Urothelium cell line (cell line): Measurements from ENCODE around the gene STXBP6.
"Not testable (repeated sequence)": the region's sequence is repeated elsewhere in the genome, so short reads cannot be mapped to it uniquely, and the experiment has no call there.

Experiments
- DNase-seq: peaks from one replicate; pipeline ENCODE4 v3.0.0; 2011; ENCODE audit warnings: low spot score, mixed read lengths
- FAIRE-seq: peaks from 2 replicates; lab custom pipeline; 2011; peaks lifted over from hg19 to GRCh38; lab: Jason Lieb, UNC

STXBP6 gene

DNA sequence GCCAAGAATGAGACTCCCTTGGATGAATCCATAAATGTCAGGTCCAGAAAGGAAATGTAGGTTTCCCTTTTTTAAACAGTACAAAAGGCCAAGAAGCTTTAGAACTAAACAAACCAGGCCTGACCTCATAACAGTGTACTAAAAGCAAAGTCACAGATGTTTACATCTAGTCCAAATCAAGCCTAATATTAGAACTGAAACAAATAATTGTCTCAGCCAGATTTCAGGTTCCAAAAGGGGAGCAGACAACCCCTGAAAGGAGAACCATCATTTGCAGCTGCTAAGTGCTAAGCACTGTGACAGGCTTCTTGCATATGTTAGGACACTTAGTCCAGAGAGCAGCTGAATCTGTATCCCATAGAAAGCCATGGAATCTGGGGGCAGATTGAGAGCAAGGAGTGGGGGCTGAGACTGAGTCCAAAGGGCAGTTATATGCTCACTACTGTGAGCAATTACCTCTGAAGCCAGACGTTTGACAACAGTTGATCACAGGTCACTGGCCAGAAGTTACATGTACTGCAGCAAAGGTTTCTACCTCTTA lies 90.1 kb downstream of the STXBP6 start:
- DNase-seq (no peak), FAIRE-seq (no peak)

DNA sequence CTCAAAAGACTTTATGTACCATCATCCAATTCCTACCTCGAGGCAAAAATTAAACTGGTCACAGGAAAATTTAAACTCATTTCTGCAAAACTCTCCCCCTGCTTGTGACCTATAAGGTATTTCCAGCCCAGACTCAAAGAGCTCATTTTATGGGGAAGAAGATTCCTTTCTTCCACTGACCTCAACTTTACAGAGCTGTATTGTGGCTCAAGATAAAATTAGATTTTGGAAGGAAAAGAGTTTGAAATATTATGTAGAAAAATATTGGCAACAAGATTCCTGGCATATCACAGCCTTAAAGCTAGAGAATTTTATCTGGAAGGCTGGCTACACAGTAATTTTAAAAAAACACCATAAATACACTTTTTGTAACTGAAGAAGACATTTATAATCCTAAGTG lies 91.7 kb downstream of the STXBP6 start:
- DNase-seq (no peak), FAIRE-seq (no peak)

DNA sequence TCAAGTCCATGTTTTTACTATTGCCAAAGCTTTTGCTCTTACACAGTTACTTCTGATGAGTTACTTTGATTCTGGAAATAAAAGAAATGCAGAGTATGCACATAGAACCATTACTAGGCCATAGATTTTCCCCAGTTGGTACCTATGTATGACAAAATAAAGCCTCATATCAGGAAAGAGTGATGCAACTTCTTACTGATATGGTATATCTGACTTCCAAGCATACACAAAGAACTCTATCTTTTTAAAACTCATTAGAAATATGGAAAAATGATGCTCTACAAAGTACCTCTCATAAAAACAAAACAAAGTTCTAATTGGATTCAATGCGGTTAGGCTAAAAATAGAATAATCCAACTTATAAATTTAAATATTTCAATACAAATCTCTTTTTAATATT lies 92.1 kb downstream of the STXBP6 start:
- no peak for FAIRE-seq
- no peak for DNase-seq

DNA sequence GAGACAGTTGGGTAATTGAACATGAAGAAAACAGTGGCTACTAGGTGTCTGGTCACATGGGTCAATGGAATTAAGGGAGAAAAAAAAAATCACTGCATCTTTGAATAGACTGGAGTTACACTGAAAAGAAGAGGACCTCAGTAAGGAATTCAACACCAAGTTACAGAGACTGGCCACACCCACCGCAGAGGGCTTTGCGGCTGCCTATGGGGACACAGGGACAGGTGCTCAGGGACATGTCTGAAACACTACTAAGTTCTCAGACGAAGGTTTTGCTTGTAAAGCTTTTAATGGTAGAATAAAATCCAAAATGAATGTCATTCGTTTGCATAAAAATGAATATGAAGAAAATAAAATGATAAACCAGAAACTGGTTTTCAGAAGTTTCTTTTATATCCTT lies 93.8 kb downstream of the STXBP6 start:
- DNase-seq (no peak), FAIRE-seq (no peak)

DNA sequence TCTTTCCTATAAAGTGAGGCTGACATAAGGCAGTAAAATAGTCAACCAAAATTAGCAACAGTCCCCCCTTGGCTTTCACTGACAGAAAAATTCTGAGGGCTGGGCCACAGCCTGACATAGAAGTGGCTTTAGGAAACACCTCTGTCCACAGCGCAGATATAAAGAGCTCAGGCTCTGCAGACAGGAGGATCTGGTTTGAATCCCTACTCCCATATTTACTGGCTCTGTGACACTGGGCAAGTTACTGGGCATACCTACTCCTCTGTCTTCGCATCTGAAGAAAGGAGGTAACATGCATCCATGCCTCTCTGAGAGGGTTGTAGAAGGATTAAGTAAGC lies 95.3 kb downstream of the STXBP6 start:
- FAIRE-seq, result no peak
- no peak for DNase-seq

DNA sequence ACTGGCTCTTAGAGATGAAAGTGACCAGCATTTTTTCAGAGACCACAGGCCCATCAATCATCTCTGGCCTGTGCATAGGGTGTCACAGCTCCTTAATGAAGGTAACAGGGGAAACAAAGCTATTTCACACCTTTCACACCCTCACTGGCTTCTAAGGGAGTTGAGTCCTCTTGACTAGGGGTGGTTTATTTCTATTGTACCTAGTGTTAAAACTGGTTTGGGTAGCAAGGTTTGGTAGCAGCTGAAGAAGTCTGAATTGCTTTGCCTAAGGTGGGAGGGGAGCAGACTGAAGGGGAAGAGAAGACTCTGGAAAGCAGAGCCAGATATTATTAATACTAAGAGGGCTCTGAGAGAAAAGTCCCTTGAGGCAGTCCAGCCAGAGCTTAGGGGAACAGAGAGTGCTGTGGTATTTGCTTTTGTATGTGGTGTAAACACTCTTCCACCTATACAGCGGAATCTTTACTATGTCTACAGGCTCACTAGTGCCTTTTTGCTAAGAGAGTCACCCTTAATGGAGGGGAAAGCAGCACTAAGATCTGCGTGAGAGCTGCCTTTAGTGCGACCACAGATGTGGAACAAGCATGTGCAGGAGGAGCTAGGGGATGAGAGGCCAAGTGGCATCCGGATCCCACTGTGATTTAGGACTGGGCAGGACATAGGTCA lies 95.8 kb downstream of the STXBP6 start:
- FAIRE-seq (no peak), DNase-seq (no peak)

DNA sequence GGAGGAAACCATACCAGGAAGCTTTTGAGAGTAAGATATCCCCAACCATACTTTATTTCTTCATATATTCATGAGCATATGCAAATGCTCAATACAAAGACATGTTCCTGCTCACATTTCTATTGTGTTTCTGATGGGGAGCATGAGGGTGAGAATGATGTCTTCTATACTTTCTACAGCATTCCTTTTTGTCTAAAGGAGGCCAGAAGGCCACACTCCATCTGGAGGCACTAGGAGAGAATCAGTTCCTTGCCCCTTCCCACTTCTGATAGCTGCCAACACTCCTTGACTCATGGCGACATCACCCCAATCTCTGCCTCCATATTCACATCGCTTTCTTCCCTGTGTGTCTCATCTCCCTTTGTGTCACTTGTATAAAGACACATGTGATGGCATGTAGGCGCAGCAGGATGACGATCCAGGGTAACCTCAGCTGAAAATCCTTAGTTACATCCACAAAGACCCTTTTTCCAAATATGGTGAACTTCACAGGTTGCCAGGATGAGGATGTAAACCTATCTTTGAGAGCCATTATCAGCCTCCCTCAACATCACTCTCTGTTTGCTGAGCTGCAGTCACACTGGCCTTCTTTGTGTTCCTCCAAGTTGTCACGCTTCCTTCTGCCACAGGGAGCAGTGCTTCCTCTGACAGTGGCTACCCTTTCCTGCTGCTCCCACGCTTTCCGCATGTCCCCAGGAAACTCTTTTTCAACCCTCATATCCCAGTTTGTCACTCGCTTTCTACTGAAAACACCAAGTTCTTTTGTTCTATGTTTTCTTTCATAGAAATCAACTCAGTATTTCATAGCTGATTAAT lies 96.9 kb downstream of the STXBP6 start:
- no peak for DNase-seq
- no peak for FAIRE-seq

DNA sequence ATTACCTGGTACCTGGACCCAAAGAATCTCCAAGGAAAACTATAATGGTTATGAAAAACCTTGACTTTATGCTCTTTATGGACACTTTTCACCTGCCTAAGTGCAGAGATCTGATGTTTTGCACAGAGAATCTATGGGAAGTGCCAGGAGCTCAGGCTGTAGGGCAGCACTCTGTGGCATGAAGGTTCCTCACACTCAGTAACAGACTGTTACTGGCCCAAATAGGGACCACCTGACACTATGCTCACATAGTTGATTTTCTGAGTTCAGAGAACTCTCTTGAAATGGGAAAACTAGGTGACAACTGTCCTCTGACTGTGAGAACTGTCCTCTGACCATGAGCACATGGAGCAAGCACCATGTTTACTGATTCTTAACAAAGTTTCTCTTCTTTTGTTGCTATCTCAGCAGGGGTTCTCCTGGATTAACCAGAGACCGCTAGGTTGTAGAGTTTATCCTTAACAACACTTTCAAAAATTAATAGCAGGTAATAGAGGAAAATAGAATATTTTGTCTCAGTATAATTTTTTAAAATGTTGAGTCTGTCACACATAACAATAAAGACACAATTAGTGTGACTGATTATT lies 101.6 kb downstream of the STXBP6 start:
- FAIRE-seq, result no peak
- no peak for DNase-seq

DNA sequence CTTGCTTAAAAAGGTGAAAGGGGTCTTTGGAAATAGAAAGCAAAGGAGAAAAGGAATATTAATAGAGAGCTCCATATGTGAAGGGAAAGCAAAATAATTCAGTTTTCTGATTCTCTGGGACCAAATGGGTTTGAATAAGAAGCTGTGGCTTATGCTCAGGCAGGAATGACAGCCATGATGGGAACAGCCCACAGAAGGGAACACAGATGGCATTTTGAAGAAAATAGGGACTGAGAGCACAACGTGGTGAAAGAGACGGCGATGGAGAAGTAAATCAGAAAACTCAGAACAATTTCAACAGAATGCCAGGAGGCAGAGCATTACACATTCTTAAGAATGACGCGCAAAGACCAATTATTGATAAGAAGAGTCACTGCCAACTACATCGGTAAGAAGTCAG lies 102.8 kb downstream of the STXBP6 start:
- FAIRE-seq, result no peak
- DNase-seq, result no peak

DNA sequence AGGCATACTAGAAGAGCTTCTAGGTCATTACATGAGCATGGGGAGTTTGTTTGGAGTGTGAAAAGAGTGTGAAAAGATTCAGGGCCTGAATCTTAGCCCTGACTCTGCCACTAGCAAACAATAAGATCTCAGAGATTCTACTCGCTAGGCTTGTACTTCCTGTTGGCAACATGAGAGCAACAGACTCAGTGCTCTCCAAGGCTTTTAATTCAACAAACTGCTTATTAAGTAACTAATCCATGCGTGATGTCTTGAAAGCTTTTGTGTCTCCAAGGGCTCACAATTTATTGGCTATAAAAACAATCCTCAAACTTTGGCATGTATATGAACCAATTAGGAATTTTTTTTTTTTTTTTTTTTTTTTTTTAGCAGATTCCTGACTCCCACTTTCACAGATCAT lies 105.1 kb downstream of the STXBP6 start:
- FAIRE-seq (no peak), DNase-seq (no peak)

DNA sequence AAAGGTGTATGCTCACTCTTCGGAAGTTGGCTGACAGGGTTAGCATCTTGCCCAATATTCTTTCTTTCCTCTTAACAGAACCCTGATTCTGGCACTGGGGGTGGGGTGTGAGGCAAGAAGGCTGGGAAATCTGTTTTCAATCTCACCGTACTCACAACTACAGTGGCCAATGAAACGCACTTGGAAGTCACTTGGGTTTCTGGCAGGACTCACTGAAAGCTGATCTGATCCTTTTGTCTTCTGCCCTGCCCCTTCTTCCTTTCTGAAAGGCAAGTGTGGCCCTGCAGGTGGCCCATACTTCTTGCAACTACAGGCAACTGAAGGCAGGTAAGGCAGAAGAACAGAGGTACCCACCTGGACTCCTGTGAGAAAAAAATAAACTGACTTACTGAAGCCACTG lies 106.9 kb downstream of the STXBP6 start:
- FAIRE-seq, result no peak

DNA sequence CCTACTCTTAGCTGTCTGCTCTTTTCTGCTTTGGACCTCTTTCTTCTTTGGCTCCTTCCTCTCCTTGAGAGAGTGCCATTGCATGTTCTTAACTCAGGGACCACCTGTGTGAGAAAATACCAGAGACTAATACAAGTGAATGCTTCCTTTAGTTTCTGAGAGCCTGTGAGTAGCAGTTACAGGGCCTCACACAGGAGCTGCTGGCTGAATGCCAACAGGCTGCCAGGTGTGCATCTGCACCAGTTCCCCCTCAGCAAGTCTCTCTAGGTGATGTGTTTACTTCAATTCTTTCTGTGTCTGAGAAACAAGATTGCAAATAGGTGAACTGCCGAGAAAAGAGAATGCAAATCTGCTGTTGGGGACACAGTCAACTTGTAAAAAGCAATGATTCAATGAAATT lies 108.2 kb downstream of the STXBP6 start:
- FAIRE-seq, result no peak

More for the DNA sequence above, 106.9 kb downstream of the STXBP6 start:
- DNase-seq, result no peak

DNA sequence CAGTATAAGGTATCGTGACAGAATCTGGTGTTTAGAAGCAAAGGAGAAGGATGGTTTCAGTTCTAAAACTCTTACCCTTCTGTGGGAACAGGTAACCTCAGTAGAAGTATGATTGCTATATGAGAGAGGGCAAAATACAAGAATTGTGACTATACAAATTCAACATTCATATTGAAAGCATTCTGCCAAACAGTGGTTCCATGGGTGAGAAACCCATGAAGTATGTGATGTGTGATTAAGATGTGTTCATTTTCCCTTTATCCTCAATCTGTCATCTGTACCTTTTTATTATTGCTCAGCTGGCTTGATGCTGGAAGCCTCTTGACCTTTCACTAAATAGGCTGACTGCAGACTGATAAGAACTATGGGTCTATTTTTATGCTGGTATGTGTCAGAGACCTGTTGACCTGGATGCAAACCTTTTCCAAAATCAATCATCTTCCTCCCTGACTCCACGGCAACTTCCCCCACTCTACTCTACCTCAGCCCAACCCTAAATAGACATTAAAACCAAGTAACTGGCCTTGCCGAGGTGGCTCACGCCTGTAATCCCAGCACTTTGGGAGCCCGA lies 109.6 kb downstream of the STXBP6 start:
- DNase-seq (no peak), FAIRE-seq (no peak)

More for the DNA sequence above, 108.2 kb downstream of the STXBP6 start:
- no peak for DNase-seq

DNA sequence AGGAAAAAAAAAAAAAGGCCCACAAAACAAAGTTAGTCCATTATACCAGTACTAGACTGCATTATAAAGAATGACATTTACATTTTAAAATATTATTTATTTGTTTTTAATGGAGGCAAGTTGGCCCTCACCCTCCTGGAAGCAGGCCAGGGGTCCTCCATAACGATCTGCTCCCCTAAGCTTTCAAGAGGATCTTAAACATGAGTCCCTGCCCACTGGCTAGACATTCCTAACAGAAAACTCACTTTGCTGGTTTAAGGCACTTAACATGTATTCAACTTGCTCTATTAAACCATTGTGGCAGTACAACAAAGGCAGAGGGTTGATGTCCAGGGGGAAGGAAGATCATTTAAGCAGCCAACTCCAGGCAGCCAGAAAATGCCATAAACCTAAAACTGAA lies 111.4 kb downstream of the STXBP6 start:
- DNase-seq (no peak), FAIRE-seq (no peak)

DNA sequence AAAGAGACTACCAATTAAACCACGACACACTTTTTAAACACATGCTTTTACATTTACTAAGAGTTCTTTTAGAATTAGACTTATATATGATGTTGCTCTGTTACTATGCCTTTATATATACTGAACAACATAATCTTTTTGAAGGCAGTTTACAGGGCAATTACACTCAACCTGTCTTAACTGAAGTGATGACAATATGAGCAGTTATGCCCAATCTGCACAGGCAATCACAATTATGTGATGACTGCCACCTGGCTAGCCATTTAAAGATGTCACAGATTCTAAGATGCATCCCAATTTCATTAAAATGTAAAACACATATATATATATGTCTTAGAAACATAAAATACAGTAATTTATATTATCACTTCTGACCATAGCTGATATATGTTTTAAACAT lies 112.6 kb downstream of the STXBP6 start:
- DNase-seq, result no peak
- no peak for FAIRE-seq

DNA sequence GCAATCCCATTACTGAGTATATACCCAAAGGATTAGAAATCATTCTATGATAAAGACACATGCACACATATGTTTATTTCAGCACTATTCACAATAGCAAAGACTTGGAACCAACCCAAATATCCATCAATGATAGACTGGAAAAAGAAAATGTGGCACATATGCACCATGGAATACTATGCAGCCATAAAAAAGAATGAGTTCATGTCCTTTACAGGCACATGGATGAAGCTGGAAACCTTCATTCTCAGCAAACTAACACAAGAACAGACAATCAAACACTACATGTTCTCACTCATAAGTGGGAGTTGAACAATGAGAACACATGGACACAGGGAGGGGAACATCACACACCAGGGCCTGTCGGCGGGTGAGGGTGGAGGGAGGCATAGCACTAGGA lies 113.2 kb downstream of the STXBP6 start:
- DNase-seq, FAIRE-seq: not testable (repeated sequence)

DNA sequence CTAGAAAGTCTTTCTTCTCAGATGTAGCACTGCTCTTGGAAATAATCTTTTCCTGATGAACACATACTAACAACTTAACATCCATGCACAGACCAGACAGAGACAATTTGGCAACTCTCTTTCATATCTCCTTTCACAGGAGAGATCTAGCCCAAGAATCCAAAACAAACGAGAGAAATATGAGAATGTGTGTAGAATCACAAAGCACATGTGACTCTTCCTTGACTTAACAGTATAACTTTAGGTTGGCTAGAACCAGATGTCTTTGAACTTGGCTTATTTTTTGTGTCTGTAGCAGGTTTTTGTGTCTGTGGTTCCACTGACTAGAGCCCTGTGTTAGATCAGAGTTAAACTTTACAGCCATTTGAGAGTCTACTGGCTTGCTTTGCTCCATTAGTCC lies 114.2 kb downstream of the STXBP6 start:
- FAIRE-seq (no peak), DNase-seq (no peak)

DNA sequence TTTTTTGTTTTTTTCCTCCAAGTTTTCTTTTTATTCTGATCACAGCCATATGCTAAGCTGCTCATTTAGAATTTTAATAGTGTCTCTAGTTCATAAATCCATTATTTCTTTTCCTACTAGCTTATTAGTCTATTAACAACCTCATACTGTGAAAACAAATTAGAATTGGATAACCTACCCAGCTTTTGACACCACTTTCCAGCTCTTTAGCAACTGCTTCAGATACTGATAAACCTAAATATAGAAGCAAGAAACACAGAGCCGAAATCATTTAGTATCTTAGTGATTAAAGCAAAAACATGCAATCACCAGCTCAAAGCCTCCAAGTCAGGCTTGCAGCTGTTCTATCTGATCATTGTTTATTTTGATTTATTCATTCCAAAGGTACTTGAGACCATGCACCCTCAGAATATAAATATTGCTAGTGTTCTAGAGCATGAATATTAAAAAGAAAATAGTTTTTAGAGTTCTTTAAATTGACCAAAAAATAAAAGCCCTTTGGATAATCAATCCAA lies 121.5 kb downstream of the STXBP6 start:
- DNase-seq, result no peak
- no peak for FAIRE-seq

DNA sequence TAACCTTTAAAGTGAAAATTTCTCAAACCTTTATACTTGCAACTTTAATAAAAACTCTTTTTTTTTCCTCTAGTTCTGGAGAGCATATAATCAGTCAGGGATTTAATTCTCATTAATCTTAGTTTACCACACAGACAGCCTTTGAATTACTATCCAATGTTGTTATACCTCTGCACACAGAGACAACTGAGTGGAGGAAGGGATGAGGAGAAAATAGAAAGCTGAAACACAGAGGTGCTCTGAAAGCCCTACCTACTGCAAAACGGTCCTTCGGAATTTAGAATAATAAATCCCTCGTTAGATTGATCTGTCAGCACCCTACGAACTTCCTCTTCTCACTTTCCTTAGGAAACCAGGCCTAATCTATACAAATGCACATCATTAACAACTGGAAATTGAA lies 122.1 kb downstream of the STXBP6 start:
- DNase-seq (no peak), FAIRE-seq (no peak)

DNA sequence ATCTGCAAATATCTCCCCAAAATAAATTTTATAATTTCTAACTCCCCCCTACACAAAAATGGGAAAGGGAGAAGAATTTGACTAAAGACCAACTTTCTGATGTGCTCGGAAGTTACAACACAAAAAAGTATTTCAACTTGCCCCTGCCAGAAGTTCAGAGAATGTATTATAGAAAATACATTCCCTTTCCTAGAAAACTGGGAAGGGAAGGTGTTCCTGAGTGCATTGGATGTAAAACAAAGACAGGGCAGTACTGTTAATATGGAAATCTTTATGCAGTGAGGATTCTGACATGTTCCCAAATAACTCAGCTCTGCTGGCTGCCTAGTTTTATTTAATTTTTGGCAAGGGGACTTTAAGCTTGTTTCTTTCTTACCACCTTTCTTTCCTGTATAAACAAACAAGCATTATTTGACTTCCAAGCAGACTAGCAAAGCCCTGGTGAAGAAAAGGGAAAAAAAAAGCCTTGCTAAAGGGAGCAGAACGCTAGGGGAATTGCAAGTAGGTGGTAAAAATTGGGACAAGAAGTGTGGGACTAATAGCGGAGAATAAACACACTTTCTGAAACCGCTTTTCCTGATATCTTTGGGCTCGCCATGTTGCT lies 124.1 kb downstream of the STXBP6 start:
- DNase-seq (no peak), FAIRE-seq (no peak)

DNA sequence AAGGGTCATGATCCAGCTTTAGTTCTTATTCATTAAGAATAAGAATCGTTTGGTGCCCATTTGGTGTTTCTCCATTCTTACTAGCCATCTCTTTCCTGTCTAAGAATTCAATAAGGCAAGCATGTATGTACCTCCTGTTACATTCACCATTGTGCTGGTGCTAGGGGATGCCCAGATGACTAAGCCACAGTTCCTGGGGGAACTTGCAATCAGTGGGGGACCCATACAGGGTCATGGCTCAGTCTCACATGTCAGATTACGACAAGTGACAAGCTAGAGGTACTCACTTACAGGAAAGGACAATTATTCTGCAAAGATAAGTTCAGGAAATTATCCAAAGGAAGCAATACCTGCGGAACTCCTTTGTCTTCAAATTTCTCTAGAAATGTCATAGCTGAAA lies 125.4 kb downstream of the STXBP6 start:
- DNase-seq, result no peak

More for the DNA sequence above, 125.4 kb downstream of the STXBP6 start:
- FAIRE-seq, result no peak
